UCSD-AML1 (cell line): ENCODE measurements around the gene TM4SF1.
"Not testable (repeated sequence)": the region's sequence is repeated elsewhere in the genome, so short reads cannot be mapped to it uniquely, and the experiment has no call there.

Experiments
- DNase-seq: peaks from one replicate; lab custom pipeline; 2025; ENCODE audit not compliant: unreplicated experiment; lab: John Stamatoyannopoulos, UW

Gene TM4SF1

GRCh38 chr3:149343951-149344350 lies 33.5 kb downstream of the TM4SF1 start:
- no peak for DNase-seq

GRCh38 chr3:149342413-149343380 lies 34.8 kb downstream of the TM4SF1 start:
- peak; percentile 21 for DNase-seq

- DNase-seq: no peak
Measured at GRCh38 chr3:149340310-149340933, 37.0 kb downstream of the TM4SF1 start.

GRCh38 chr3:149339931-149340309 lies 37.5 kb downstream of the TM4SF1 start:
- peak; percentile 82 for DNase-seq

GRCh38 chr3:149337486-149337885 lies 40.0 kb downstream of the TM4SF1 start:
- DNase-seq: not testable (repeated sequence)

- no peak for DNase-seq
Measured at GRCh38 chr3:149336925-149337324, 40.5 kb downstream of the TM4SF1 start.

GRCh38 chr3:149333176-149333859 lies 44.1 kb downstream of the TM4SF1 start, which contains the start of gene TM4SF18:
TM4SF18 (minus strand) TSS chr3:149333636; CDS start chr3:149333382, 254 bp downstream.
- no peak for DNase-seq

GRCh38 chr3:149332771-149333170 lies 44.7 kb downstream of the TM4SF1 start:
- no peak for DNase-seq

GRCh38 chr3:149332227-149332765 lies 45.2 kb downstream of the TM4SF1 start:
- no peak for DNase-seq

GRCh38 chr3:149331396-149331795 lies 46.1 kb downstream of the TM4SF1 start:
- DNase-seq: no peak

- DNase-seq: no peak
Measured at GRCh38 chr3:149330609-149331331, 46.7 kb downstream of the TM4SF1 start.

GRCh38 chr3:149327156-149327555 lies 50.3 kb downstream of the TM4SF1 start:
- DNase-seq: peak; percentile 15

GRCh38 chr3:149325581-149325980 lies 51.9 kb downstream of the TM4SF1 start:
- no peak for DNase-seq

- no peak for DNase-seq
Measured at GRCh38 chr3:149324332-149324731, 53.1 kb downstream of the TM4SF1 start.

GRCh38 chr3:149321640-149322039 lies 55.8 kb downstream of the TM4SF1 start:
- no peak for DNase-seq

- no peak for DNase-seq
Measured at GRCh38 chr3:149321136-149321535, 56.3 kb downstream of the TM4SF1 start.

GRCh38 chr3:149319750-149320149 lies 57.7 kb downstream of the TM4SF1 start:
- DNase-seq: no peak
